ENCODE data around the gene PGS1.
"Not testable (repeated sequence)": the region's sequence is repeated elsewhere in the genome, so short reads cannot be mapped to it uniquely, and the experiment has no call there.

PGS1 gene

GRCh38 chr17:78460951-78461798 lies 82.7 kb downstream of the PGS1 start:
- Histone ChIP-seq H3K36me3 (ENCODE audit: control insufficient read depth, insufficient read depth, low read length) (no peaks in the 10 kb centered on the region), H3K79me2 (ENCODE audit: control insufficient read depth, insufficient read depth, low read length) (no peaks in the 10 kb centered on the region), H3K4ac (ENCODE audit: low read depth, low read length) (no peak overlapping the region), H3K18ac (ENCODE audit: low read length) (no peak overlapping the region), H3K9ac (ENCODE audit: low read length) (no peak overlapping the region), H4K5ac (ENCODE audit: low read length) (no peak overlapping the region), H3K4me1 (ENCODE audit: control insufficient read depth, low read depth, low read length) (no peaks in the 10 kb centered on the region), H3K56ac (ENCODE audit: low read length) (no peak overlapping the region), H2BK120ac (ENCODE audit: low read depth, low read length) (no peak overlapping the region), H3K27ac (ENCODE audit: low read depth, low read length) (no peak overlapping the region), H3K27me3 (ENCODE audit: insufficient read depth, low read length, poor library complexity) (no peaks in the 10 kb centered on the region), H3K4me2 (ENCODE audit: low read length) (no peak overlapping the region), H3K23ac (ENCODE audit: low read length) (no peak overlapping the region), H2BK15ac (replicated peaks; ENCODE audit: low read depth) (no peak overlapping the region), H2BK5ac (ENCODE audit: low read length) (no peak overlapping the region), H4K8ac (ENCODE audit: low read depth, low read length) (no peak overlapping the region), H2AK5ac (ENCODE audit: low read length) (no peak overlapping the region), H3K4me3 (ENCODE audit: low read length) (no peak overlapping the region), H3K79me1 (ENCODE audit: low read length) (no peaks in the 10 kb centered on the region)
- no peak for DNase-seq
- WGBS (ENCODE audit: extremely low coverage, insufficient coverage, low lambda C conversion rate): no CpG with 5 or more reads among the region's 34 CpGs

- Histone ChIP-seq H3K36me3 (ENCODE audit: control insufficient read depth, insufficient read depth, low read length) (no peaks in the 10 kb centered on the region), H3K4me1 (ENCODE audit: control insufficient read depth, low read depth, low read length) (no peaks in the 10 kb centered on the region), H2BK5ac (ENCODE audit: low read length) (no peak overlapping the region), H3K4me2 (ENCODE audit: low read length) (no peak overlapping the region), H3K4ac (ENCODE audit: low read depth, low read length) (no peak overlapping the region), H3K9ac (ENCODE audit: low read length) (no peak overlapping the region), H3K56ac (ENCODE audit: low read length) (no peak overlapping the region), H3K79me1 (ENCODE audit: low read length) (no peaks in the 10 kb centered on the region), H2BK120ac (ENCODE audit: low read depth, low read length) (no peak overlapping the region), H3K27ac (ENCODE audit: low read depth, low read length) (no peak overlapping the region), H2BK15ac (replicated peaks; ENCODE audit: low read depth) (no peak overlapping the region), H3K23ac (ENCODE audit: low read length) (no peak overlapping the region), H4K5ac (ENCODE audit: low read length) (no peak overlapping the region), H3K79me2 (ENCODE audit: control insufficient read depth, insufficient read depth, low read length) (no peaks in the 10 kb centered on the region), H3K18ac (ENCODE audit: low read length) (no peak overlapping the region), H4K8ac (ENCODE audit: low read depth, low read length) (no peak overlapping the region), H3K4me3 (ENCODE audit: low read length) (no peak overlapping the region), H3K27me3 (ENCODE audit: insufficient read depth, low read length, poor library complexity) (no peaks in the 10 kb centered on the region), H2AK5ac (ENCODE audit: low read length) (no peak overlapping the region)
- no CpG with 5 or more reads among the region's 6 CpGs for WGBS (ENCODE audit: extremely low coverage, insufficient coverage, low lambda C conversion rate)
- no peak for DNase-seq
Measured at GRCh38 chr17:78461799-78462053, 83.3 kb downstream of the PGS1 start.

- H2BK15ac ChIP-seq (replicated peaks; ENCODE audit: low read depth): no peak overlapping the region
- no peak for DNase-seq
- no peak overlapping the region for H3K4me3 ChIP-seq (ENCODE audit: low read length)
- H3K9ac ChIP-seq (ENCODE audit: low read length): no peak overlapping the region
- no peak overlapping the region for H3K4ac ChIP-seq (ENCODE audit: low read depth, low read length)
- H3K79me1 ChIP-seq (ENCODE audit: low read length): no peaks in the 10 kb centered on the region
- no peak overlapping the region for H2BK120ac ChIP-seq (ENCODE audit: low read depth, low read length)
- H3K4me2 ChIP-seq (ENCODE audit: low read length): no peak overlapping the region
- H3K23ac ChIP-seq (ENCODE audit: low read length): no peak overlapping the region
- no peak overlapping the region for H4K5ac ChIP-seq (ENCODE audit: low read length)
- no peak overlapping the region for H2AK5ac ChIP-seq (ENCODE audit: low read length)
- H4K8ac ChIP-seq (ENCODE audit: low read depth, low read length): no peak overlapping the region
- no peak overlapping the region for H3K56ac ChIP-seq (ENCODE audit: low read length)
- no peak overlapping the region for H3K27ac ChIP-seq (ENCODE audit: low read depth, low read length)
- no peaks in the 10 kb centered on the region for H3K4me1 ChIP-seq (ENCODE audit: control insufficient read depth, low read depth, low read length)
- no peak overlapping the region for H3K18ac ChIP-seq (ENCODE audit: low read length)
- H3K36me3 ChIP-seq (ENCODE audit: control insufficient read depth, insufficient read depth, low read length): no peaks in the 10 kb centered on the region
- whole genome bisulfite sequencing (ENCODE audit: extremely low coverage, insufficient coverage, low lambda C conversion rate): no CpG with 5 or more reads among the region's 8 CpGs
- no peaks in the 10 kb centered on the region for H3K27me3 ChIP-seq (ENCODE audit: insufficient read depth, low read length, poor library complexity)
- no peaks in the 10 kb centered on the region for H3K79me2 ChIP-seq (ENCODE audit: control insufficient read depth, insufficient read depth, low read length)
- H2BK5ac ChIP-seq (ENCODE audit: low read length): no peak overlapping the region
Measured at GRCh38 chr17:78462148-78462547, 83.7 kb downstream of the PGS1 start.

- not testable (repeated sequence) for DNase-seq; H3K4me3 ChIP-seq (ENCODE audit: low read length); H2BK15ac ChIP-seq (replicated peaks; ENCODE audit: low read depth); H3K27me3 ChIP-seq (ENCODE audit: insufficient read depth, low read length, poor library complexity); H3K36me3 ChIP-seq (ENCODE audit: control insufficient read depth, insufficient read depth, low read length); H3K4me1 ChIP-seq (ENCODE audit: control insufficient read depth, low read depth, low read length); H3K79me2 ChIP-seq (ENCODE audit: control insufficient read depth, insufficient read depth, low read length); H3K79me1 ChIP-seq (ENCODE audit: low read length); H3K18ac ChIP-seq (ENCODE audit: low read length); H3K9ac ChIP-seq (ENCODE audit: low read length); H2BK5ac ChIP-seq (ENCODE audit: low read length); H3K27ac ChIP-seq (ENCODE audit: low read depth, low read length); H3K56ac ChIP-seq (ENCODE audit: low read length); H3K4me2 ChIP-seq (ENCODE audit: low read length); H3K4ac ChIP-seq (ENCODE audit: low read depth, low read length); H2AK5ac ChIP-seq (ENCODE audit: low read length); H2BK120ac ChIP-seq (ENCODE audit: low read depth, low read length); H4K8ac ChIP-seq (ENCODE audit: low read depth, low read length); H4K5ac ChIP-seq (ENCODE audit: low read length); H3K23ac ChIP-seq (ENCODE audit: low read length)
- WGBS (ENCODE audit: extremely low coverage, insufficient coverage, low lambda C conversion rate): no CpG with 5 or more reads among the region's 19 CpGs
Measured at GRCh38 chr17:78466109-78466785, 87.8 kb downstream of the PGS1 start.

GRCh38 chr17:78466786-78467715 lies 88.6 kb downstream of the PGS1 start:
- Histone ChIP-seq H3K4ac (ENCODE audit: low read depth, low read length) (no peak overlapping the region), H3K27me3 (ENCODE audit: insufficient read depth, low read length, poor library complexity) (no peaks in the 10 kb centered on the region), H3K27ac (ENCODE audit: low read depth, low read length) (no peak overlapping the region), H4K5ac (ENCODE audit: low read length) (no peak overlapping the region), H2AK5ac (ENCODE audit: low read length) (no peak overlapping the region), H3K4me1 (ENCODE audit: control insufficient read depth, low read depth, low read length) (no peaks in the 10 kb centered on the region), H3K79me2 (ENCODE audit: control insufficient read depth, insufficient read depth, low read length) (no peaks in the 10 kb centered on the region), H3K4me3 (ENCODE audit: low read length) (no peak overlapping the region), H3K18ac (ENCODE audit: low read length) (no peak overlapping the region), H3K4me2 (ENCODE audit: low read length) (no peak overlapping the region), H3K79me1 (ENCODE audit: low read length) (no peaks in the 10 kb centered on the region), H3K56ac (ENCODE audit: low read length) (no peak overlapping the region), H2BK15ac (replicated peaks; ENCODE audit: low read depth) (no peak overlapping the region), H3K23ac (ENCODE audit: low read length) (no peak overlapping the region), H3K9ac (ENCODE audit: low read length) (no peak overlapping the region), H2BK120ac (ENCODE audit: low read depth, low read length) (no peak overlapping the region), H2BK5ac (ENCODE audit: low read length) (no peak overlapping the region), H4K8ac (ENCODE audit: low read depth, low read length) (no peak overlapping the region), H3K36me3 (ENCODE audit: control insufficient read depth, insufficient read depth, low read length) (no peaks in the 10 kb centered on the region)
- no CpG with 5 or more reads among the region's 26 CpGs for WGBS (ENCODE audit: extremely low coverage, insufficient coverage, low lambda C conversion rate)
- no peak for DNase-seq
